Measurements from ENCODE around the gene RASSF8.

- TF ChIP-seq TEAD4 (IDR thresholded peaks at IDR 0.05) (no peak), TCF12 (IDR thresholded peaks at IDR 0.05; ENCODE audit: low read depth) (no peak), EP300 (IDR thresholded peaks at IDR 0.05; ENCODE audit: borderline replicate concordance) (no peak), CEBPB (IDR thresholded peaks at IDR 0.05) (no peak), MAX (IDR thresholded peaks at IDR 0.05) (no peak), NFIC (IDR thresholded peaks at IDR 0.05) (no peak), YY1 (IDR thresholded peaks at IDR 0.05; ENCODE audit: low read depth) (no peak), RAD21 (IDR thresholded peaks at IDR 0.05; ENCODE audit: low read depth) (no peak), REST (IDR thresholded peaks at IDR 0.05; ENCODE audit: low read depth) (no peak), TAF1 (IDR thresholded peaks at IDR 0.05; ENCODE audit: low read depth) (no peak), ZBTB7A (IDR thresholded peaks at IDR 0.05; ENCODE audit: low read depth) (no peak), CREB1 (IDR thresholded peaks at IDR 0.05; ENCODE audit: low read depth) (no peak), EGR1 (IDR thresholded peaks at IDR 0.05) (no peak)
Observed at GRCh38 chr12:26022043-26022442, 63.6 kb downstream of the RASSF8 start.

Data from Ishikawa (cell line).